PFSK-1 (cell line): Measurements from ENCODE around the gene PODXL2.

ENCODE experiments used
- FOXP2 ChIP-seq: optimal IDR thresholded peaks from 2 replicates; pipeline ENCODE3; 2011; ENCODE audit warnings: borderline replicate concordance, control low read depth, inconsistent platforms; ENCODE audit not compliant: insufficient read depth; ENCODE audit errors: extremely low read length, extremely low read depth
- POLR2AphosphoS5 ChIP-seq: IDR thresholded peaks from 2 replicates; pipeline ENCODE4 v1.6.1; 2012; ENCODE audit warnings: low read depth, mild to moderate bottlenecking, control low read depth, low read length, moderate library complexity
- REST ChIP-seq, 2 experiments: IDR thresholded peaks; 2 replicates each; pipeline versions ENCODE4 v1.6.1 to v1.8.0; 2011 to 2012; ENCODE audit warnings: low read depth in 2 of 2, low read length in 2 of 2, control low read depth in 1 of 2, inconsistent platforms in 1 of 2, mild to moderate bottlenecking in 1 of 2, moderate library complexity in 1 of 2; ENCODE audit not compliant: insufficient read depth in 1 of 2
- SIN3A ChIP-seq: IDR thresholded peaks from 2 replicates; pipeline ENCODE4 v1.6.1; 2012; ENCODE audit warnings: mild to moderate bottlenecking, low read length, moderate library complexity, borderline replicate concordance; ENCODE audit not compliant: insufficient read depth
- TAF1 ChIP-seq: IDR thresholded peaks from 2 replicates; pipeline ENCODE4 v1.6.1; 2012; ENCODE audit warnings: low read length, control low read depth, borderline replicate concordance; ENCODE audit not compliant: insufficient read depth

Gene PODXL2

GRCh38 chr3:127698286-127698685 lies 69.3 kb downstream of the PODXL2 start:
- TF ChIP-seq FOXP2: no peak
- no peak for TF ChIP-seq TAF1
- no peak for TF ChIP-seq SIN3A
- TF ChIP-seq POLR2AphosphoS5: no peak
- no peak for TF ChIP-seq REST (IDR thresholded peaks at IDR 0.05; ENCODE audit: insufficient read depth in 1 of 2, low read depth in 2 of 2, low read length in 2 of 2)

GRCh38 chr3:127698691-127699415 lies 69.9 kb downstream of the PODXL2 start:
- TF ChIP-seq REST (IDR thresholded peaks at IDR 0.05; ENCODE audit: insufficient read depth in 1 of 2, low read depth in 2 of 2, low read length in 2 of 2) (no peak), POLR2AphosphoS5 (no peak), TAF1 (no peak), SIN3A (no peak), FOXP2 (no peak)

- TF ChIP-seq SIN3A (no peak), TAF1 (no peak), REST (IDR thresholded peaks at IDR 0.05; ENCODE audit: insufficient read depth in 1 of 2, low read depth in 2 of 2, low read length in 2 of 2) (no peak), POLR2AphosphoS5 (no peak), FOXP2 (no peak)
Measured at GRCh38 chr3:127699416-127700300, 70.7 kb downstream of the PODXL2 start.

GRCh38 chr3:127700406-127700805 lies 71.4 kb downstream of the PODXL2 start:
- TF ChIP-seq POLR2AphosphoS5 (no peak), TAF1 (no peak), REST (IDR thresholded peaks at IDR 0.05; ENCODE audit: insufficient read depth in 1 of 2, low read depth in 2 of 2, low read length in 2 of 2) (no peak), FOXP2 (no peak), SIN3A (no peak)
